D341Med (cell line): ENCODE data around the gene HOMEZ.
"Not testable (repeated sequence)": the region's sequence is repeated elsewhere in the genome, so short reads cannot be mapped to it uniquely, and the experiment has no call there.

Experiments
- DNase-seq: peaks from one replicate; pipeline ENCODE4 v3.0.0; 2012; ENCODE audit warnings: low spot score

The HOMEZ gene

DNA sequence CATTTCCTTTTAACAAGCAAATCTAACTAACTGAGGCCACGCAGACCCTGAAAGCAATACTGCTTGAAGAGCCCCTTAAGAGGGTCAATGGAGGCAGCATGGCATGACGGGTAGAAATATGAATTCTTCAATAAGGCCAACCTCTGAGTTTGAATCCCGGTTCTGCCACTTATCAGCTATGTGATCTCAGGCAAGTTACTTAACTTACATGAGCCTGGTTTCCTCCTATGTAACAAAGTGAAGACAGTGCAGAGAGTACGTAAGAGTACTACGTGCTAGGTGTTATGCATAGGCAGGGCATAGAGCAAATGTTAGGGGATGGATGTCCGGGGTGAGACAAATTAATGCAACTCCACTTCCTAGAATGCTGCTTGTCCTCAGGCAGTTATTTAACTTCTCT, 4.7 kb downstream of the HOMEZ start:
- no peak for DNase-seq

DNA sequence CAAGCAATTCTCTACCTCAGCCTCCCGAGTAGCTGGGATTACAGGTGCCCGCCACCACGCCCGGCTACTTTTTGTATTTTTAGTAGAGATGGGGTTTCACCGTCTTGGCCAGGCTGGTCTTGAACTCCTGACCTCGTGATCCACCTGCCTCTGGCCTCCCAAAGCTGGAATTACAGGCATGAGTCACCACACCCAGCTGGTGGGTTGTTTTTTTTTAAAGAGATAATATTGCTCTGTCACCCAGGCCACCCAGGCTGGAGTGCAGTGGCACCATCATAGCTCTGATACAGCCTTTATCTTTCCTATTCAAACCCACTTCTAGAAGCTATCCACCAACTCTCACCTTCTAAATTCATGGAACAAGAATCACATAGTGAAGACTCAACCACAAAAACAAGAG, 8.0 kb downstream of the HOMEZ start:
- not testable (repeated sequence) for DNase-seq

GRCh38 chr14:23277189-23277588, 8.7 kb downstream of the HOMEZ start:
- no peak for DNase-seq

GRCh38 chr14:23275412-23275811, 10.5 kb downstream of the HOMEZ start:
- DNase-seq = no peak

GRCh38 chr14:23269193-23269592, 16.7 kb downstream of the HOMEZ start:
- DNase-seq = no peak

DNA sequence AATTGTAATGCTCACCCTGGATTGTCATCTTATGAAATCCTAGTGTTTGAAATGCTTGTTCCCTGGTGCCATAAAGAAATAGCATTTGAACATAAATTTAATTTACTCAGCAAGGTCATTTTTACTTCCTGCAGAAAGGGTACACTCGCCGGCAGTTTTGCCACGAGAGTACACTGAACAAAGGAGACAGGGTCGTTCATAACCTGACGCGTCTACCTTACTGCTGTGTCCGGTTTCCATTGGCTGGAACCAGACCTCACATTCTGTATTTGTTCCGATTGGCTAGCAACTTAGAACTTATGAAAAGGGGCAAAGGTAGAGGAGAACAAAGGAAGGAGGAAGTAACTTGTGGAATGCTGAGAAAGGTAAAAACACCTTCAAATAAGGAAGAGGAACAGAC, 25.1 kb downstream of the HOMEZ start:
- not testable (repeated sequence) for DNase-seq

GRCh38 chr14:23259426-23259825, 26.5 kb downstream of the HOMEZ start:
- DNase-seq = no peak

GRCh38 chr14:23258256-23258655, 27.7 kb downstream of the HOMEZ start:
- no peak for DNase-seq

DNA sequence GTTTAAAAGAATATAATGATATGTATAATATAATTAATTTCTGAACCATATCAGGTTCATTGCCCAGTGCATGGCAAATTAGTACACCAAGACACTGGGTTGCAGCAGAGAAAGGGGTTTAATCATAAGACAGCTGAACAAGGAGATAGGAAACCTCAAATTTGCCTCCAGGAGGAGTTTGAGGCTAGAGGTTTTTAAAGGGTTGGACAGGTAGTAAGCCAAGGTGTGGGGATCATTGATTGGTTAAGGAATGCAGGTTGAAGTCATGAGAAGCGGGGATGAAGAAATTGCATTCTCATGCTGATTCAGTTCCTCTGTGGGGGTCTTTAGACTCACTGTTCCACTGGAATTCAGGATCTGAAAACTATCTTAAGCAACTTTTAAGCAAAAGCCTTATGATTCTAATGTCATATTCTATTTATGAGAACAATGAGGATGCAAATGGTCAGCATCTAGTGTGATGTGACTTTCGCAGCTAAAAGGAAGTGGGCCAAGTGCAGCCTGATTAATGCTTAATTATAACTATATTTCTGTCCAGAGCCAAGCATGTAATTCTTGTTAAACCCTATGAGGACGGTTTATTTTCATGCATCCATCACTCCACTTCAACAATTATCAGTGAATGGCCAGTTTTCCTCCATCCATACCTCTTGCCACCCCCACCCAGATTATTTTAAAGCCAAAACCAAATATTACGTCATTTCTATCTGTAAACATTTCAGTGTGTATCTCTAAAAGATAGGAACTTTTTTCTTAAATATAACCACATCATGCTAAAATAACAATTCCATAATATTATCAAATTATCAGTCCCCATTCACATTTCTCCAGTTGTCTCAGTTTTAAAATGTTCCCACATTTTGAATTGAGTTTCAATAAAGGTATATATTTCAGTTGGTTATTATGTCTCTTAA, 33.3 kb downstream of the HOMEZ start:
- DNase-seq = no peak

- DNase-seq = no peak
Observed at GRCh38 chr14:23252006-23252405, 33.9 kb downstream of the HOMEZ start.

DNA sequence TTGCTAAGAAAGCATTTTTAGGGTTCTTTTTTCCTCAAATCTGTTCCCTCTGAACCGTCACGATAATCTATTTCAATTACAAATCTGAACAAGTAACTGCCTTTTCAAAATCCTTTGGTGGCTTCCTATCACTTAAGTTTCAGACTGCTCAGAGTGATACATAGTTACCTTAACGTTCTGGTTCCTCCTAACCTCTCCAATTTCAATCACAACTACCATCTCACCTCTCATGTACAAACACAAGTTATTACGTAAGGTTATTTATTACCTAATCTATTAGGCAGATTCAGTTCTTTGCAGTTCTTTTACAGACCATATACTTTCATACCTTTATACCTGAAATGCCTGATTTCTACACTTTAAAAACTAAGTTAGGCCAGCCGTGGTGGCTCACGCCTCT, 36.1 kb downstream of the HOMEZ start:
- DNase-seq = no peak

DNA sequence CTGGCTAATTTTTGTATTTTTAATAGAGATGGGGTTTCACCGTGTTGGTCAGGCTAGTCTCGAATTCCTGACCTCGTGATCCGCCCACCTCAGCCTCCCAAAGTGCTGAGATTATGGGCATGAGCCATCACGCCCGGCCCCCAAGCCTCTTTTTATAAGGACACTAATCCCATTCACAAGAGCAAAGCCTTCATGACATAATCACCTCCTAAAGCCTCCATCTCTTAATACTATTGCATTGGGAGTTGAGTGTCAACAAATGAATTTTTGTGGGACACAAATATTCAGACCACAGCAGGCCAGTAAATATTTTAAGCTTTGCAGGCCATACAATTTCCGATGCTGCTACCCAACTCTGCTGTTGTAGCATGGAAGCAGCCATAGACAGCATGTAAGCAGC, 37.3 kb downstream of the HOMEZ start:
- DNase-seq = no peak

DNA sequence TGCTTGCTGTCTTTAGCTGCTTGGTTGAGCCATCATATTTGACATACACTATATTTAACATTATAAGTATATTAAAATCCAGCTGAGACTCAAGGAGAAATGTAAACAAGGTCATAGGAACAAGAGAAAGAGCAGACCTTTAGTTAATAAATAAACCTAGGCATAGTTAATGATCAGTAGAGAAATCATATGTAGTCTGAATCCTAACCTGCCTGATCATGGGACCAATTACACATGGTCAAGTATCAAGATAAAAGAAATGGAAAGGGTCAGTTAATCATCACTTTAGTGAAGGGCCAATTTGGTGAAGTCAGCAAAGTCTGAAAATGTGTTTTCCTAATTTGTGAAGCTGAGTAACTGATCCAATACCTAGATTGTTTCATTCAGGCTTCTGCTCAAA, 40.6 kb downstream of the HOMEZ start:
- DNase-seq = no peak

DNA sequence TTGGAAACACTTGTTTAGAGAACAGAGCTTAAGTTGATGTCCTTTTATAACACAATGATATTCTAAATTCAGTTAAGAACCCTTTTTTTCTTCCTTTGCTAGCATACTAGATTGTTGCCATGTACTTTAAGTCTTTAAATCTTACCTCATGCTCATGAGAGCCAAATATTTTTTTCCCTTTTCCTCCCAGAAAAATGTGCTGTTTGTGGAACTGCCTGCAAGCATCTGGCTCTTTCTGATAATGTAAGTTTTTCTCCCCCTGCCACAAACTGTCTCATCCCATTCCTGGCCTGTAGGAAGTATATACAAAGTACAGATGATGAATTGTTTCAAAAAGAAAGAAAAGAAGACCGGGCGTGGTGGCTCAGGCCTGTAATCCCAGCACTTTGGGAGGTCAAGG, 42.9 kb downstream of the HOMEZ start:
- DNase-seq = no peak

DNA sequence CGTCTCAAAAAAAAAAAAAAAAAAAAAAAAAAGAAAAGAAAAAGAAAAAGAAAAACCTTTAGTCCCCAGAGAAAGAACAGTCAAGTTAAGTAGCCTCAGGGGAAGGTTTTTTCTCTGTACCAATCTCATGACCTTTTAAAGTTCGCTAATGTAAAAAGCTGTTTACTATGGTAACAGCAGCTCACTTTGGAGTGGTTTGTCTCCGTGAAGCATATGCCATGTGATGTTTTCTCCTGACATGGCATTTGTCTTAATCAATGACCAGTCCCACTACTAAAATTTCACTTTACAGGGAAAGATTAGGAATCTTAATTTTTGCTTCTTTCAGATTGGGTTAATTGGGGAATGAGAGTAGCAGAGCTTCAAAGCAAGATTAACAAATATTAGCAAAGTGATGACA, 43.9 kb downstream of the HOMEZ start:
- no peak for DNase-seq

DNA sequence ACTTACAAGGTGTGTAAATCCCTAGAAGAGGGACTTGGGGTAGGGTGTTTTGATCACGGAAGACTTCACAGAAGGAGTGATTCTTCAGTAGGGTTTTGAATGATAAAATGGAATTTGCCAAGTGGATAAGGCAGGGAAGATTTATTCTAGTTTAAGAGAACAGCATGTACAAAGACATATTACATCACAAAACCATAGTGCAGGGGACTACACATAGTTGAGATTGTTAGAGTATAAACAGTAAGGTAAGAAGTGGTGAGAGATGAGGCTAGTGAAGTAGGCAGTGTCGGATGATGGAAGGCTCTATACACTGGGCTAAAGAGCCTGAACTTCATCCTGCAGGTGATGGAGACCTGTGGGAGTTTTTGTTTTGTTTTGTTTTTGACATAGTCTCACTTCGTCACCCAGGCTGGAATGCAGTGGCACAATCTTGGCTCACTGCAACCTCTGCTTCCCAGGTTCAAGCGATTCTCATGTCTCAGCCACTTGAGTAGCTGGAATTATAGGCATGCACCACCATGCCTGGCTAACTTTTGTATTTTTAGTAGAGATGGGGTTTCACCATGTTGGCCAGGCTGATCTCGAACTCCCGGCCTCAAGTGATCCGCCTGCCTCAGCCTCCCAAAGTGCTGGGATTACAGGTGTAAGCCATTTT, 44.7 kb downstream of the HOMEZ start:
- not testable (repeated sequence) for DNase-seq

- no peak for DNase-seq
Observed at GRCh38 chr14:23240661-23241060, 45.3 kb downstream of the HOMEZ start.

- peak; percentile 94 for DNase-seq
Observed at GRCh38 chr14:23237772-23238594, 47.9 kb downstream of the HOMEZ start, which contains the start of gene RNF212B. Gene RNF212B (plus strand): TSS chr14:23237936. CDS start chr14:23240346, 2,410 bp downstream.

- DNase-seq = not testable (repeated sequence)
Observed at GRCh38 chr14:23232241-23232808, 53.6 kb downstream of the HOMEZ start.

- no peak for DNase-seq
Observed at GRCh38 chr14:23228812-23229211, 57.1 kb downstream of the HOMEZ start.

GRCh38 chr14:23227566-23227965, 58.4 kb downstream of the HOMEZ start:
- no peak for DNase-seq

DNA sequence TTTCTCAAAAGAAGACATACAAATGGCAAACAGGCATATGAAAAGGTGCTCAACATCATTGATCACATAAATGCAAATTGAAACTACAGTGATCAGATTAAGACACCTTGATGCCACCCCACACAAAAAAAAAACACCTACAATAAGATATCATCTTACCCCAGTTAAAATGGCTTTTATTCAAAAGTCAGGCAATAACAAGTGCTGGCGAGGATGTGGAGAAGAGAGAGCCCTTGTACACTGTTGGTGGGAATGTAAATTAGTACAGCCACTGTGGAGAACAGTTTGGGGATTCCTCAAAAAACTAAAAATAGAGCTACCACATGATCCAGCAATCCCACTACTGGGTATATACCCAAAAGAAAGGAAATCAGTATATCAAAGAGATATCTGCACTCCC, 61.0 kb downstream of the HOMEZ start:
- not testable (repeated sequence) for DNase-seq
